GM12891 (cell line): ENCODE data around the gene LCE5A.

ENCODE experiments used
- POLR2A ChIP-seq: IDR thresholded peaks from 2 replicates; pipeline ENCODE4 v1.6.1; 2011; ENCODE audit warnings: low read depth, low read length, control low read depth
- POLR2AphosphoS5 ChIP-seq: IDR thresholded peaks from 2 replicates; pipeline ENCODE4 v1.6.1; 2011; ENCODE audit warnings: low read depth, low read length, control low read depth
- POU2F2 ChIP-seq: IDR thresholded peaks from 2 replicates; pipeline ENCODE4 v1.6.1; 2011; ENCODE audit warnings: low read depth, mild to moderate bottlenecking, control low read depth, low read length, moderate library complexity

- TF ChIP-seq POLR2A (no peak), POU2F2 (no peak), POLR2AphosphoS5 (no peak)
Measured at GRCh38 chr1:152479792-152480595, 30.6 kb upstream of the LCE5A start.
